ENCODE data around the gene CDHR1.

DNA sequence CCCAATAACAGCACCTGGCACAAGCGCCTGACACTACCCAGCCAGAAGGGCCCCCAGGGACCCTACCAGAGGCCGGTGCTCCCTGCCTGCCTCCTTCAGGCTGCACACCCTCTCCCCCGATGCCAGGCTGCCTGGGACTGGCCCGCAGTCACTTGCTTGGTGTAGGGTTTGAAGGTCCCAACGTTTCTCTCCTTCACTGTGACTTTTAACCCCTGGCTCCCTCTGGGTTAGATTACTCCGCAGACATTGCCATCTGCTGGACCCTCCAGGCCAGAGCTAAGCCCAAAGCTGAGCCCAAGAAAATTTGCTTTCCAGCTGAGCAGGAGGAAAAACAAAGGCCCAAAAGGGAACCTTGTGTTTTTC lies 6.9 kb downstream of the CDHR1 start:
- TF ChIP-seq, protein P1, sequence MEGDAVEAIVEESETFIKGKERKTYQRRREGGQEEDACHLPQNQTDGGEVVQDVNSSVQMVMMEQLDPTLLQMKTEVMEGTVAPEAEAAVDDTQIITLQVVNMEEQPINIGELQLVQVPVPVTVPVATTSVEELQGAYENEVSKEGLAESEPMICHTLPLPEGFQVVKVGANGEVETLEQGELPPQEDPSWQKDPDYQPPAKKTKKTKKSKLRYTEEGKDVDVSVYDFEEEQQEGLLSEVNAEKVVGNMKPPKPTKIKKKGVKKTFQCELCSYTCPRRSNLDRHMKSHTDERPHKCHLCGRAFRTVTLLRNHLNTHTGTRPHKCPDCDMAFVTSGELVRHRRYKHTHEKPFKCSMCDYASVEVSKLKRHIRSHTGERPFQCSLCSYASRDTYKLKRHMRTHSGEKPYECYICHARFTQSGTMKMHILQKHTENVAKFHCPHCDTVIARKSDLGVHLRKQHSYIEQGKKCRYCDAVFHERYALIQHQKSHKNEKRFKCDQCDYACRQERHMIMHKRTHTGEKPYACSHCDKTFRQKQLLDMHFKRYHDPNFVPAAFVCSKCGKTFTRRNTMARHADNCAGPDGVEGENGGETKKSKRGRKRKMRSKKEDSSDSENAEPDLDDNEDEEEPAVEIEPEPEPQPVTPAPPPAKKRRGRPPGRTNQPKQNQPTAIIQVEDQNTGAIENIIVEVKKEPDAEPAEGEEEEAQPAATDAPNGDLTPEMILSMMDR (IDR thresholded peaks at IDR 0.05; ENCODE audit: control extremely low read depth in 1 of 3, insufficient read depth in 1 of 3, low read depth in 1 of 3, low read length in 3 of 3), result peak; percentile 23 to 53 (median 34)
- no peak for TF ChIP-seq CEBPB (IDR thresholded peaks at IDR 0.05; ENCODE audit: low read depth, low read length)
- TF ChIP-seq SRF (IDR thresholded peaks at IDR 0.05; ENCODE audit: low read depth, low read length), result no peak
- no peak for TF ChIP-seq SP1 (IDR thresholded peaks at IDR 0.05; ENCODE audit: low read depth, low read length)
- TF ChIP-seq ZNF274 (IDR thresholded peaks at IDR 0.05; ENCODE audit: borderline replicate concordance, extremely low read depth, low read length), result no peak
- peak; percentile 43 to 63 for TF ChIP-seq RAD21 (IDR thresholded peaks at IDR 0.05 in 1 of 2, conservative IDR thresholded peaks at IDR 0.05 in 1 of 2; ENCODE audit: low read depth in 2 of 2, low read length in 2 of 2)
- no peak for TF ChIP-seq SAP30 (IDR thresholded peaks at IDR 0.05; ENCODE audit: insufficient read depth, insufficient replicate concordance, low read length)
- TF ChIP-seq CHD2 (IDR thresholded peaks at IDR 0.05; ENCODE audit: low read length), result no peak

All from H1 (cell line).